Mesenchymal stem cell (in vitro differentiated cells and primary cell): ENCODE measurements around the gene TKTL1.

Source experiments
- DNase-seq: peaks from one replicate; pipeline ENCODE4 v3.0.0-alpha.2; 2013
- H2AFZ ChIP-seq: one replicate; pipeline ENCODE4 v1.6.1; 2013; ENCODE audit warnings: low read depth, mild to moderate bottlenecking, control low read depth, inconsistent platforms, low read length, moderate library complexity
- H2AK5ac ChIP-seq: 2 replicates; pipeline ENCODE4 v1.6.1; 2013; ENCODE audit warnings: low read length, moderate library complexity, mild to moderate bottlenecking, inconsistent platforms; ENCODE audit not compliant: severe bottlenecking
- H2BK120ac ChIP-seq: one replicate; pipeline ENCODE4 v1.6.1; 2013; ENCODE audit warnings: low read depth, mild to moderate bottlenecking, inconsistent platforms, low read length, moderate library complexity
- H2BK12ac ChIP-seq, 2 experiments: one replicate each; pipeline ENCODE4 v1.6.1; 2013; ENCODE audit warnings: inconsistent platforms in 2 of 2, low read length in 2 of 2, mild to moderate bottlenecking in 2 of 2, moderate library complexity in 2 of 2, control low read depth in 1 of 2
- H2BK15ac ChIP-seq: one replicate; pipeline ENCODE4 v1.6.1; 2013; ENCODE audit warnings: mild to moderate bottlenecking, low read depth, inconsistent platforms; ENCODE audit not compliant: poor library complexity, severe bottlenecking
- H2BK5ac ChIP-seq: 2 replicates; pipeline ENCODE4 v1.6.1; 2013; ENCODE audit warnings: low read depth, mild to moderate bottlenecking, low read length, control low read depth, inconsistent platforms; ENCODE audit not compliant: poor library complexity, severe bottlenecking
- H3K14ac ChIP-seq, 2 experiments: one replicate each; pipeline ENCODE4 v1.6.1; 2013; ENCODE audit warnings: inconsistent platforms in 2 of 2, low read length in 2 of 2, control low read depth in 1 of 2, mild to moderate bottlenecking in 1 of 2, moderate library complexity in 1 of 2
- H3K18ac ChIP-seq, 2 experiments: one replicate each; pipeline ENCODE4 v1.6.1; 2013; ENCODE audit warnings: inconsistent platforms in 2 of 2, low read length in 2 of 2, control low read depth in 1 of 2, low read depth in 1 of 2, mild to moderate bottlenecking in 1 of 2
- H3K23ac ChIP-seq, 2 experiments: one replicate each; pipeline ENCODE4 v1.6.1; 2013; ENCODE audit warnings: inconsistent platforms in 2 of 2, low read length in 2 of 2, mild to moderate bottlenecking in 2 of 2, moderate library complexity in 2 of 2, control low read depth in 1 of 2
- H3K27ac ChIP-seq: 2 replicates; pipeline ENCODE4 v1.5.1; 2013; ENCODE audit warnings: mild to moderate bottlenecking, moderate library complexity, low read length, control low read depth, inconsistent platforms; ENCODE audit not compliant: poor library complexity, severe bottlenecking
- H3K27me3 ChIP-seq, 2 experiments: 2 replicates each; pipeline versions ENCODE4 v1.6.1 to v1.7.0; 2013; ENCODE audit warnings: low read length in 2 of 2, mild to moderate bottlenecking in 2 of 2, moderate library complexity in 2 of 2, control low read depth in 1 of 2, inconsistent platforms in 1 of 2; ENCODE audit not compliant: control insufficient read depth in 1 of 2, insufficient read depth in 1 of 2
- H3K36me3 ChIP-seq, 2 experiments: 2 replicates each; pipeline versions ENCODE4 v1.6.1 to v1.7.0; 2013; ENCODE audit warnings: low read length in 2 of 2, control low read depth in 1 of 2, inconsistent platforms in 1 of 2, low read depth in 1 of 2, mild to moderate bottlenecking in 1 of 2; ENCODE audit not compliant: insufficient read depth in 2 of 2, control insufficient read depth in 1 of 2
- H3K4ac ChIP-seq, 2 experiments: one replicate each; pipeline ENCODE4 v1.6.1; 2013; ENCODE audit warnings: inconsistent platforms in 2 of 2, low read length in 2 of 2, mild to moderate bottlenecking in 2 of 2, moderate library complexity in 2 of 2, control low read depth in 1 of 2, low read depth in 1 of 2
- H3K4me1 ChIP-seq: 2 replicates; pipeline ENCODE4 v1.6.1; 2013; ENCODE audit warnings: low read depth, low read length, control low read depth; ENCODE audit not compliant: control insufficient read depth, insufficient read depth
- H3K4me2 ChIP-seq: 2 replicates; pipeline ENCODE4 v1.6.1; 2013; ENCODE audit warnings: low read length, mild to moderate bottlenecking, inconsistent platforms; ENCODE audit not compliant: poor library complexity, severe bottlenecking
- H3K4me3 ChIP-seq, 2 experiments: 2 replicates each; pipeline versions ENCODE4 v1.5.1 to v1.7.0; 2013; ENCODE audit warnings: low read length in 2 of 2, mild to moderate bottlenecking in 2 of 2, control low read depth in 1 of 2, low read depth in 1 of 2; ENCODE audit not compliant: insufficient read depth in 1 of 2
- H3K79me1 ChIP-seq: replicated peaks from 2 replicates; pipeline ENCODE4 v1.6.1; 2013; ENCODE audit warnings: mild to moderate bottlenecking, control low read depth, low read length, inconsistent platforms; ENCODE audit not compliant: poor library complexity, severe bottlenecking
- H3K9ac ChIP-seq: 2 replicates; pipeline ENCODE4 v1.7.0; 2013; ENCODE audit warnings: mild to moderate bottlenecking, low read length, moderate library complexity
- H3K9me3 ChIP-seq: 2 replicates; pipeline ENCODE4 v1.7.0; 2013; ENCODE audit warnings: mild to moderate bottlenecking, low read length; ENCODE audit not compliant: control insufficient read depth
- H4K8ac ChIP-seq: one replicate; pipeline ENCODE4 v1.6.1; 2013; ENCODE audit warnings: inconsistent platforms, mild to moderate bottlenecking, low read length, moderate library complexity
- H4K91ac ChIP-seq: one replicate; pipeline ENCODE4 v1.6.1; 2013; ENCODE audit warnings: mild to moderate bottlenecking, low read length, inconsistent platforms
- WGBS: methylation state at CpG from one replicate; pipeline ENCODE4 v1.1.7; 2013; ENCODE audit warnings: mixed read lengths; 5-methylcytosine and 5-hydroxymethylcytosine counted together

Gene TKTL1

GRCh38 chrX:154358011-154358410 is 62.4 kb downstream of the TKTL1 start:
- no peak for DNase-seq
- H2BK15ac ChIP-seq, result no peak overlapping the region
- no peak overlapping the region for H3K18ac ChIP-seq
- no peak overlapping the region for H2BK5ac ChIP-seq
- H3K9me3 ChIP-seq, result no peaks in the 10 kb centered on the region
- no peak overlapping the region for H3K4ac ChIP-seq
- H2BK12ac ChIP-seq, result no peak overlapping the region
- no peak overlapping the region for H4K91ac ChIP-seq
- no peak overlapping the region for H2AFZ ChIP-seq
- no peak overlapping the region for H2AK5ac ChIP-seq
- H3K27me3 ChIP-seq, result no peaks in the 10 kb centered on the region
- H3K23ac ChIP-seq, result no peak overlapping the region
- no peak overlapping the region for H3K14ac ChIP-seq
- H3K4me1 ChIP-seq, result peaks cover 30% of the 10 kb centered on the region
- no peaks in the 10 kb centered on the region for H3K79me1 ChIP-seq
- no peak overlapping the region for H3K9ac ChIP-seq
- H3K27ac ChIP-seq, result no peak overlapping the region
- H3K4me2 ChIP-seq, result no peak overlapping the region
- H4K8ac ChIP-seq, result no peak overlapping the region
- H3K4me3 ChIP-seq, result no peak overlapping the region
- WGBS, result 94% methylated on average over 6 of the region's 11 CpGs
- peaks cover 88 to 97% of the 10 kb centered on the region in 2 experiments for H3K36me3 ChIP-seq
- H2BK120ac ChIP-seq, result no peak overlapping the region

GRCh38 chrX:154358829-154359228 is 63.2 kb downstream of the TKTL1 start:
- no peaks in the 10 kb centered on the region for H3K27me3 ChIP-seq
- no peak overlapping the region for H2BK120ac ChIP-seq
- no peak overlapping the region for H4K91ac ChIP-seq
- no peak overlapping the region for H3K4ac ChIP-seq
- no peak overlapping the region for H3K18ac ChIP-seq
- no peak for DNase-seq
- no peak overlapping the region for H4K8ac ChIP-seq
- no peak overlapping the region for H3K27ac ChIP-seq
- H3K79me1 ChIP-seq, result no peaks in the 10 kb centered on the region
- no peak overlapping the region for H3K9ac ChIP-seq
- 94% methylated on average over 6 of the region's 6 CpGs for WGBS
- H3K23ac ChIP-seq, result no peak overlapping the region
- H2BK5ac ChIP-seq, result no peak overlapping the region
- H3K36me3 ChIP-seq, result peaks cover 85 to 94% of the 10 kb centered on the region in 2 experiments
- no peak overlapping the region for H2AK5ac ChIP-seq
- no peak overlapping the region for H3K14ac ChIP-seq
- H3K4me1 ChIP-seq, result peaks cover 28% of the 10 kb centered on the region
- H2BK12ac ChIP-seq, result no peak overlapping the region
- H2BK15ac ChIP-seq, result no peak overlapping the region
- no peak overlapping the region for H2AFZ ChIP-seq
- H3K4me2 ChIP-seq, result no peak overlapping the region
- H3K9me3 ChIP-seq, result no peaks in the 10 kb centered on the region
- no peak overlapping the region for H3K4me3 ChIP-seq

GRCh38 chrX:154359362-154360154 is 64.0 kb downstream of the TKTL1 start:
- no peaks in the 10 kb centered on the region for H3K27me3 ChIP-seq
- no peak overlapping the region for H4K91ac ChIP-seq
- H3K23ac ChIP-seq, result no peak overlapping the region
- H2BK120ac ChIP-seq, result no peak overlapping the region
- H3K9me3 ChIP-seq, result no peaks in the 10 kb centered on the region
- H3K4me1 ChIP-seq, result peaks cover 30% of the 10 kb centered on the region
- H4K8ac ChIP-seq, result no peak overlapping the region
- no peak overlapping the region for H2AFZ ChIP-seq
- no peak overlapping the region for H3K4ac ChIP-seq
- H3K18ac ChIP-seq, result no peak overlapping the region
- H2BK15ac ChIP-seq, result no peak overlapping the region
- H3K14ac ChIP-seq, result no peak overlapping the region
- H3K4me3 ChIP-seq, result no peak overlapping the region
- peaks cover 85 to 94% of the 10 kb centered on the region in 2 experiments for H3K36me3 ChIP-seq
- H3K9ac ChIP-seq, result no peak overlapping the region
- 95% methylated on average over 25 of the region's 41 CpGs for WGBS
- no peak overlapping the region for H3K27ac ChIP-seq
- no peaks in the 10 kb centered on the region for H3K79me1 ChIP-seq
- no peak overlapping the region for H3K4me2 ChIP-seq
- no peak overlapping the region for H2BK5ac ChIP-seq
- H2AK5ac ChIP-seq, result no peak overlapping the region
- H2BK12ac ChIP-seq, result no peak overlapping the region
- DNase-seq, result no peak

- no peak overlapping the region for H3K4me3 ChIP-seq
- no peak overlapping the region for H2BK5ac ChIP-seq
- H3K4me1 ChIP-seq, result peaks cover 36% of the 10 kb centered on the region
- no peaks in the 10 kb centered on the region for H3K79me1 ChIP-seq
- H2AK5ac ChIP-seq, result no peak overlapping the region
- H2AFZ ChIP-seq, result no peak overlapping the region
- WGBS, result 87% methylated on average over 14 of the region's 34 CpGs
- H4K91ac ChIP-seq, result peak overlapping the region; percentile 32
- H3K27ac ChIP-seq, result no peak overlapping the region
- H3K4ac ChIP-seq, result no peak overlapping the region
- H3K27me3 ChIP-seq, result no peaks in the 10 kb centered on the region
- no peak overlapping the region for H2BK12ac ChIP-seq
- H3K9me3 ChIP-seq, result no peaks in the 10 kb centered on the region
- H2BK15ac ChIP-seq, result no peak overlapping the region
- no peak overlapping the region for H3K9ac ChIP-seq
- no peak overlapping the region for H3K4me2 ChIP-seq
- no peak overlapping the region for H3K18ac ChIP-seq
- H3K14ac ChIP-seq, result no peak overlapping the region
- no peak for DNase-seq
- no peak overlapping the region for H3K23ac ChIP-seq
- H3K36me3 ChIP-seq, result peaks cover 87 to 94% of the 10 kb centered on the region in 2 experiments
- H4K8ac ChIP-seq, result peak overlapping the region; percentile 46
- H2BK120ac ChIP-seq, result no peak overlapping the region
These were observed 64.6 kb downstream of the TKTL1 start for GRCh38 chrX:154360155-154360713.
